ENCODE measurements around the gene TNFRSF6B.

Gene TNFRSF6B

DNA sequence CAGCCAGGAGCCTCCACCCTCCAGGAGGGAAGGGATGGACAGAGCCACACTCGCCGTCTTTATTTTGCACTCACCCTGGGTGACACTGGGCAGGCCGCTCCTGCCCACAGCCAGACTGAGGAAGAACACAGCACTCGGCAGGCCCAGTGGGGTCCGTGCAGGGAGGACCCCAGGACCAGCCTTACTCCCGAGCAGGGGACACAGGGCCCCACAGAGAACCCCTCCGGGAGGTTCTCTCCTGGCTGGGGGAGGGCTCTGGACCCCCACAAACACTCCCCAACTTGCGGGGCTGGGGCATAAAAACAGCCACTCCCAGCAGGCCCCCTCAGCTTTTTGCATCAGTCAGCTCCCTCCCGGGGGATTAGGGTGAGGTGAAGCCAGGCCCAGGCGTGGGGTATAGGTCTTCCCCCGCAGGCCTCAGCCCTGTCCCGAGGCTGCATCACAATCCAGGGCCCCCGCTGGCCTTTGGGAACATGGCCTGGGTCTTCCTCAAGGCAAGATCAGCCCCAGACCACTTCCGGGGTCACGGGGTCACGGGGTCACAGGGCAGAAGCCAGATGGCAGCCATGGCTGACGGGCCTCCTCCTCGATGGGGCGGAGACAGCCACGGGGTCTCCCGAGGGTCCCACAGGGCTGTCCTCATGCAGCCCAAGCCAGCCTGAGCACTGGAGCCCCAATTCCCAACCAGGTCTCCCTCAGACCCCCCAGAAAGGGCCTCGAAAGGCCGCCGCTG is 3.2 kb downstream of the TNFRSF6B start:
- Histone ChIP-seq H3K27me3 (ENCODE audit: insufficient read depth, low read length, poor library complexity, severe bottlenecking) (no peaks in the 10 kb centered on the region), H3K36me3 (ENCODE audit: insufficient read depth, low read length) (peaks cover 2% of the 10 kb centered on the region; the same call in 1 of the 2 replicates), H3K4me2 (ENCODE audit: low read depth, low read length, poor library complexity, severe bottlenecking) (no peak overlapping the region), H3F3A (ENCODE audit: low read depth) (no peaks in the 10 kb centered on the region), H3K79me2 (ENCODE audit: insufficient read depth, low read length) (peaks cover 6% of the 10 kb centered on the region; the same call in 1 of the 2 replicates), H4K20me1 (ENCODE audit: insufficient read depth, low read length, poor library complexity, severe bottlenecking) (peaks cover 2% of the 10 kb centered on the region), H3K9ac (ENCODE audit: low read depth, low read length, poor library complexity, severe bottlenecking) (no peak overlapping the region), H3K9me2 (replicated peaks; ENCODE audit: low read depth, low read length) (no peaks in the 10 kb centered on the region), H3K4me3 (ENCODE audit: low read length, poor library complexity, severe bottlenecking) (no peak overlapping the region), H3K4me1 (ENCODE audit: insufficient read depth, low read length, poor library complexity, severe bottlenecking) (no peaks in the 10 kb centered on the region), H2AFZ (ENCODE audit: low read length) (no peak overlapping the region), H3K9me3 (ENCODE audit: insufficient read depth, low read depth, low read length) (no peaks in the 10 kb centered on the region)
- TF ChIP-seq EZH2phosphoT487 (IDR thresholded peaks at IDR 0.05; ENCODE audit: borderline replicate concordance), result no peak
- TF ChIP-seq, protein P1, sequence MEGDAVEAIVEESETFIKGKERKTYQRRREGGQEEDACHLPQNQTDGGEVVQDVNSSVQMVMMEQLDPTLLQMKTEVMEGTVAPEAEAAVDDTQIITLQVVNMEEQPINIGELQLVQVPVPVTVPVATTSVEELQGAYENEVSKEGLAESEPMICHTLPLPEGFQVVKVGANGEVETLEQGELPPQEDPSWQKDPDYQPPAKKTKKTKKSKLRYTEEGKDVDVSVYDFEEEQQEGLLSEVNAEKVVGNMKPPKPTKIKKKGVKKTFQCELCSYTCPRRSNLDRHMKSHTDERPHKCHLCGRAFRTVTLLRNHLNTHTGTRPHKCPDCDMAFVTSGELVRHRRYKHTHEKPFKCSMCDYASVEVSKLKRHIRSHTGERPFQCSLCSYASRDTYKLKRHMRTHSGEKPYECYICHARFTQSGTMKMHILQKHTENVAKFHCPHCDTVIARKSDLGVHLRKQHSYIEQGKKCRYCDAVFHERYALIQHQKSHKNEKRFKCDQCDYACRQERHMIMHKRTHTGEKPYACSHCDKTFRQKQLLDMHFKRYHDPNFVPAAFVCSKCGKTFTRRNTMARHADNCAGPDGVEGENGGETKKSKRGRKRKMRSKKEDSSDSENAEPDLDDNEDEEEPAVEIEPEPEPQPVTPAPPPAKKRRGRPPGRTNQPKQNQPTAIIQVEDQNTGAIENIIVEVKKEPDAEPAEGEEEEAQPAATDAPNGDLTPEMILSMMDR (conservative IDR thresholded peaks at IDR 0.05; ENCODE audit: low read length), result no peak

- H3K9me3 ChIP-seq (ENCODE audit: insufficient read depth, low read depth, low read length), result no peaks in the 10 kb centered on the region
- no peaks in the 10 kb centered on the region for H3K27me3 ChIP-seq (ENCODE audit: insufficient read depth, low read length, poor library complexity, severe bottlenecking)
- TF ChIP-seq EZH2phosphoT487 (IDR thresholded peaks at IDR 0.05; ENCODE audit: borderline replicate concordance), result no peak
- TF ChIP-seq, protein P1 (conservative IDR thresholded peaks at IDR 0.05; ENCODE audit: low read length), result no peak
- no peaks in the 10 kb centered on the region for H3K9me2 ChIP-seq (replicated peaks; ENCODE audit: low read depth, low read length)
- no peak overlapping the region for H3K4me3 ChIP-seq (ENCODE audit: low read length, poor library complexity, severe bottlenecking)
- H3F3A ChIP-seq (ENCODE audit: low read depth), result no peaks in the 10 kb centered on the region
- no peaks in the 10 kb centered on the region for H3K4me1 ChIP-seq (ENCODE audit: insufficient read depth, low read length, poor library complexity, severe bottlenecking)
- peaks cover 14% of the 10 kb centered on the region; the same call in 1 of the 2 replicates for H3K79me2 ChIP-seq (ENCODE audit: insufficient read depth, low read length)
- H3K9ac ChIP-seq (ENCODE audit: low read depth, low read length, poor library complexity, severe bottlenecking), result no peak overlapping the region
- peaks cover 10% of the 10 kb centered on the region; the same call in 1 of the 2 replicates for H3K36me3 ChIP-seq (ENCODE audit: insufficient read depth, low read length)
- peaks cover 2% of the 10 kb centered on the region for H4K20me1 ChIP-seq (ENCODE audit: insufficient read depth, low read length, poor library complexity, severe bottlenecking)
- H2AFZ ChIP-seq (ENCODE audit: low read length), result no peak overlapping the region
- no peak overlapping the region for H3K4me2 ChIP-seq (ENCODE audit: low read depth, low read length, poor library complexity, severe bottlenecking)
Observed at GRCh38 chr20:63700199-63701050, 4.0 kb downstream of the TNFRSF6B start.

DNA sequence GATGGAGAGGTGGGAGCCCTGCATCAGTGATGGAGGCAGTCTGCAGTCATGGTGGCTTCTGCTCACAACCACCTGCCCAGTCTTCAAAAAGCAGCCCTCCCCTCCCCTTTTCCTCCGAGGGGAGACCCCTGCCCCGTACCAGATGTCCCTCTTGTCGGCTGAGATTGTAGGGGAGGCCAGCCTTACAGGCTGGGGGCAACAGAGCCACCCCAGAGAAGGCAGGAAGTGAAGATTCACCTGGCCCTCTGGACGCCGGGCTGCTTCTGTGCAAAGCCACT is 4.5 kb downstream of the TNFRSF6B start:
- Histone ChIP-seq H3K9me3 (ENCODE audit: insufficient read depth, low read depth, low read length) (no peaks in the 10 kb centered on the region), H3K4me3 (ENCODE audit: low read length, poor library complexity, severe bottlenecking) (no peak overlapping the region), H4K20me1 (ENCODE audit: insufficient read depth, low read length, poor library complexity, severe bottlenecking) (peaks cover 7% of the 10 kb centered on the region), H3K9me2 (replicated peaks; ENCODE audit: low read depth, low read length) (no peaks in the 10 kb centered on the region), H3K4me2 (ENCODE audit: low read depth, low read length, poor library complexity, severe bottlenecking) (no peak overlapping the region), H3K4me1 (ENCODE audit: insufficient read depth, low read length, poor library complexity, severe bottlenecking) (peaks cover 4% of the 10 kb centered on the region), H3K36me3 (ENCODE audit: insufficient read depth, low read length) (peaks cover 13% of the 10 kb centered on the region; the same call in 1 of the 2 replicates), H3K9ac (ENCODE audit: low read depth, low read length, poor library complexity, severe bottlenecking) (no peak overlapping the region), H3F3A (ENCODE audit: low read depth) (no peaks in the 10 kb centered on the region), H3K79me2 (ENCODE audit: insufficient read depth, low read length) (peaks cover 19% of the 10 kb centered on the region), H3K27me3 (ENCODE audit: insufficient read depth, low read length, poor library complexity, severe bottlenecking) (no peaks in the 10 kb centered on the region), H2AFZ (ENCODE audit: low read length) (no peak overlapping the region)
- TF ChIP-seq, protein P1 (conservative IDR thresholded peaks at IDR 0.05; ENCODE audit: low read length), result no peak
- no peak for TF ChIP-seq EZH2phosphoT487 (IDR thresholded peaks at IDR 0.05; ENCODE audit: borderline replicate concordance)

Measured in Loucy (cell line).